Measurements from ENCODE around the gene EHMT1. TPM values are rescaled to one million over a fixed set of nuclear protein-coding genes. Genes with fewer than 3 reads are reported as not detected.
A peak's percentile ranks its signal among the peaks of the same experiment; 100 is the strongest.

The EHMT1 gene
- total and polyA plus RNA-seq, 2 of the 13 experiments (the other 11 are each of a cell fraction or from before 2014, with no cell fraction given) = 23.0 to 27.1 TPM

- TF ChIP-seq ZBTB40 (IDR thresholded peaks at IDR 0.05) (no peak), ZBTB40 (CRISPR knock-in tag; IDR thresholded peaks at IDR 0.05) (0 out of 2 replicates have a peak, but pooled peaks have one; percentile 52), RBFOX2 (IDR thresholded peaks at IDR 0.05; ENCODE audit: low read depth, low read length) (peak; percentile 61), ZNF749 (CRISPR knock-in tag; IDR thresholded peaks at IDR 0.05; ENCODE audit: borderline replicate concordance) (no peak), AGO2 (optimal IDR thresholded peaks at IDR 0.05; ENCODE audit: low read depth, low read length) (peak; percentile 81), ETV6 (CRISPR knock-in tag; conservative IDR thresholded peaks at IDR 0.05) (no peak), AGO1 (IDR thresholded peaks at IDR 0.05; ENCODE audit: low read depth, low read length, poor library complexity, severe bottlenecking) (peak; percentile 51)
Measured at GRCh38 chr9:137615387-137615871, 3.4 kb upstream of the EHMT1 start (continued).

All from HepG2 (cell line).